Jurkat, Clone E6-1 (cell line): ENCODE measurements around the gene WNT11.
A peak's percentile ranks its signal among the peaks of the same experiment; 100 is the strongest.

Experiments used
- DNase-seq: peaks from one replicate; pipeline ENCODE4 v3.0.0-alpha.2; 2011; ENCODE audit warnings: low read depth, low spot score
- H3K4me3 ChIP-seq: 2 replicates; pipeline ENCODE4 v1.5.1; 2011; ENCODE audit warnings: mild to moderate bottlenecking, low read length, control low read depth, moderate library complexity

Gene WNT11

GRCh38 chr11:76239483-76240160 is 33.3 kb upstream of the WNT11 start:
- no peak overlapping the region for H3K4me3 ChIP-seq
- DNase-seq: no peak

- no peak for DNase-seq
- H3K4me3 ChIP-seq: no peak overlapping the region
Observed at GRCh38 chr11:76238551-76238950, 32.2 kb upstream of the WNT11 start.

GRCh38 chr11:76237914-76238313 is 31.6 kb upstream of the WNT11 start:
- no peak for DNase-seq
- no peak overlapping the region for H3K4me3 ChIP-seq

- DNase-seq: no peak
- H3K4me3 ChIP-seq: no peak overlapping the region
Observed at GRCh38 chr11:76237000-76237649, 30.8 kb upstream of the WNT11 start.

GRCh38 chr11:76236092-76236999 is 30.0 kb upstream of the WNT11 start:
- DNase-seq: no peak
- H3K4me3 ChIP-seq: peak overlapping the region; percentile 79

GRCh38 chr11:76235233-76236091 is 29.2 kb upstream of the WNT11 start:
- peak; percentile 89 for DNase-seq

GRCh38 chr11:76234416-76235232 is 28.3 kb upstream of the WNT11 start:
- no peak for DNase-seq
- H3K4me3 ChIP-seq: peak overlapping the region; percentile 79

More at GRCh38 chr11:76235233-76236091, 29.2 kb upstream of the WNT11 start:
- peak overlapping the region; percentile 79 for H3K4me3 ChIP-seq

GRCh38 chr11:76234021-76234415 is 27.7 kb upstream of the WNT11 start:
- H3K4me3 ChIP-seq: no peak overlapping the region; the same call in 1 of the 2 replicates
- no peak for DNase-seq

GRCh38 chr11:76233196-76233921 is 27.1 kb upstream of the WNT11 start:
- DNase-seq: no peak
- no peak overlapping the region for H3K4me3 ChIP-seq

GRCh38 chr11:76232026-76232665 is 25.8 kb upstream of the WNT11 start:
- DNase-seq: peak; percentile 84
- H3K4me3 ChIP-seq: peak overlapping the region; percentile 25

- no peak for DNase-seq
- no peak overlapping the region for H3K4me3 ChIP-seq
Observed at GRCh38 chr11:76231121-76231738, 24.9 kb upstream of the WNT11 start.

- DNase-seq: no peak
- H3K4me3 ChIP-seq: no peak overlapping the region
Observed at GRCh38 chr11:76230392-76230791, 24.1 kb upstream of the WNT11 start.

- no peak overlapping the region for H3K4me3 ChIP-seq
- no peak for DNase-seq
Observed at GRCh38 chr11:76229690-76230240, 23.5 kb upstream of the WNT11 start.

GRCh38 chr11:76228875-76229149 is 22.5 kb upstream of the WNT11 start:
- no peak for DNase-seq

GRCh38 chr11:76228071-76228874 is 22.0 kb upstream of the WNT11 start:
- H3K4me3 ChIP-seq: no peak overlapping the region
- DNase-seq: no peak

More at GRCh38 chr11:76228875-76229149, 22.5 kb upstream of the WNT11 start:
- H3K4me3 ChIP-seq: no peak overlapping the region

- DNase-seq: no peak
Observed at GRCh38 chr11:76226626-76227025, 20.3 kb upstream of the WNT11 start.

More at GRCh38 chr11:76226626-76227025, 20.3 kb upstream of the WNT11 start:
- no peak overlapping the region for H3K4me3 ChIP-seq
